PC-3 (cell line): ENCODE measurements around the gene FHIP1B.

ENCODE experiments used
- CTCF ChIP-seq: fragments of 300-600 bp; sonication (generic); conservative IDR thresholded peaks from 2 replicates; pipeline ENCODE4 v1.5.1; 2017; ENCODE audit warnings: antibody characterized with exemption, low read depth, mild to moderate bottlenecking, low read length
- EZH2 ChIP-seq: fragments of 300-600 bp; sonication (generic); IDR thresholded peaks from one replicate; pipeline ENCODE4 v1.6.1; 2017; ENCODE audit warnings: antibody characterized with exemption, mild to moderate bottlenecking, low read length; ENCODE audit not compliant: unreplicated experiment

- TF ChIP-seq CTCF (no peak), EZH2 (no peak)
Observed at GRCh38 chr11:6283453-6284023, 49.1 kb upstream of the FHIP1B start.
